GM23248 (cell line): ENCODE results near the gene NEUROG1. TPM values are rescaled to one million over a fixed set of nuclear protein-coding genes. Genes with fewer than 3 reads are reported as not detected.
"Not testable (repeated sequence)": the region's sequence is repeated elsewhere in the genome, so short reads cannot be mapped to it uniquely, and the experiment has no call there.

Experiments used
- DNase-seq: peaks from one replicate; pipeline ENCODE4 v3.0.0-alpha.2; 2015
- H2AFZ ChIP-seq: fragments of 200-600 bp; sonication (generic); 2 replicates; pipeline ENCODE4 v1.6.1; 2016; ENCODE audit warnings: antibody characterized with exemption
- H3F3A ChIP-seq: fragments of 200-600 bp; sonication (generic); 2 replicates; pipeline ENCODE4 v1.6.1; 2016; ENCODE audit warnings: mild to moderate bottlenecking, antibody characterized with exemption, mixed run types; ENCODE audit not compliant: insufficient read depth
- H3K27ac ChIP-seq: fragments of 200-600 bp; sonication (generic); 2 replicates; pipeline ENCODE4 v1.5.1; 2016; ENCODE audit warnings: mild to moderate bottlenecking
- H3K27me3 ChIP-seq: fragments of 200-600 bp; sonication (generic); replicated peaks from 2 replicates; pipeline ENCODE4 v1.6.1; 2016; ENCODE audit warnings: mild to moderate bottlenecking; ENCODE audit not compliant: insufficient read depth
- H3K36me3 ChIP-seq: fragments of 200-600 bp; sonication (generic); 2 replicates; pipeline ENCODE4 v1.6.1; 2016; ENCODE audit warnings: low read depth, mild to moderate bottlenecking
- H3K4me1 ChIP-seq: fragments of 200-600 bp; sonication (generic); 2 replicates; pipeline ENCODE4 v1.6.1; 2016; ENCODE audit warnings: mild to moderate bottlenecking; ENCODE audit not compliant: insufficient read depth
- H3K4me2 ChIP-seq: fragments of 200-600 bp; sonication (generic); one replicate; pipeline ENCODE4 v1.6.1; 2016; ENCODE audit warnings: mild to moderate bottlenecking; ENCODE audit not compliant: unreplicated experiment
- H3K4me3 ChIP-seq: fragments of 200-600 bp; sonication (generic); 2 replicates; pipeline ENCODE4 v1.5.1; 2016; ENCODE audit warnings: mild to moderate bottlenecking
- H3K79me2 ChIP-seq: fragments of 200-600 bp; sonication (generic); 2 replicates; pipeline ENCODE4 v1.6.1; 2016; ENCODE audit warnings: mild to moderate bottlenecking; ENCODE audit not compliant: insufficient read depth
- H3K9ac ChIP-seq: fragments of 200-600 bp; sonication (generic); 2 replicates; pipeline ENCODE4 v1.6.1; 2016; ENCODE audit warnings: mild to moderate bottlenecking
- H3K9me2 ChIP-seq: fragments of 200-600 bp; sonication (generic); 2 replicates; pipeline ENCODE4 v1.6.1; 2016; ENCODE audit warnings: mixed run types, mild to moderate bottlenecking, moderate library complexity; ENCODE audit not compliant: insufficient read depth
- H3K9me3 ChIP-seq: fragments of 200-600 bp; sonication (generic); one replicate; pipeline ENCODE4 v1.6.1; 2017; ENCODE audit warnings: low read depth
- H4K20me1 ChIP-seq: fragments of 200-600 bp; sonication (generic); 2 replicates; pipeline ENCODE4 v1.6.0; 2016; ENCODE audit not compliant: insufficient read depth
- EZH2 ChIP-seq: fragments of 200-600 bp; sonication (generic); IDR thresholded peaks from 2 replicates; pipeline ENCODE4 v1.6.1; 2018; ENCODE audit warnings: antibody characterized with exemption, mild to moderate bottlenecking; ENCODE audit not compliant: insufficient read depth, poor library complexity, severe bottlenecking
- EZH2phosphoT487 ChIP-seq: fragments of 200-600 bp; sonication (generic); IDR thresholded peaks from 2 replicates; pipeline ENCODE4 v1.6.1; 2018; ENCODE audit warnings: antibody characterized with exemption, moderate library complexity, mild to moderate bottlenecking, low read depth; ENCODE audit not compliant: insufficient read depth
- WGBS, 2 experiments: methylation state at CpG; one replicate each; pipeline ENCODE4 v1.1.6; 2015 to 2017; ENCODE audit warnings: low lambda C conversion rate in 2 of 2, low coverage in 1 of 2; ENCODE audit errors: missing lambda C conversion rate in 2 of 2; 5-methylcytosine and 5-hydroxymethylcytosine counted together
- in situ Hi-C: fragments of 300-500 bp; cut with MboI; formaldehyde crosslinking; loops from 2 replicates; pipeline ENCODE4 v1.15.0; 2020
- polyA plus RNA-seq: library from polyadenylated mRNA; unstranded; fragments of >200 nt; fragmentation: Nextera tagmentation; extraction: Ambion mirVana; gene quantifications from 2 replicates; pipeline ENCODE4 v1.2.1, GENCODE V29; 2016
- total RNA-seq: library from RNA; depleted of rRNA; stranded (reverse); fragments of >200 nt; shearing (Covaris generic); gene quantifications from 2 replicates; pipeline ENCODE4 v1.2.3, GENCODE V29; 2014

The NEUROG1 gene
- total and polyA plus RNA-seq, 2 experiments from 2014 or later: not detected

DNA sequence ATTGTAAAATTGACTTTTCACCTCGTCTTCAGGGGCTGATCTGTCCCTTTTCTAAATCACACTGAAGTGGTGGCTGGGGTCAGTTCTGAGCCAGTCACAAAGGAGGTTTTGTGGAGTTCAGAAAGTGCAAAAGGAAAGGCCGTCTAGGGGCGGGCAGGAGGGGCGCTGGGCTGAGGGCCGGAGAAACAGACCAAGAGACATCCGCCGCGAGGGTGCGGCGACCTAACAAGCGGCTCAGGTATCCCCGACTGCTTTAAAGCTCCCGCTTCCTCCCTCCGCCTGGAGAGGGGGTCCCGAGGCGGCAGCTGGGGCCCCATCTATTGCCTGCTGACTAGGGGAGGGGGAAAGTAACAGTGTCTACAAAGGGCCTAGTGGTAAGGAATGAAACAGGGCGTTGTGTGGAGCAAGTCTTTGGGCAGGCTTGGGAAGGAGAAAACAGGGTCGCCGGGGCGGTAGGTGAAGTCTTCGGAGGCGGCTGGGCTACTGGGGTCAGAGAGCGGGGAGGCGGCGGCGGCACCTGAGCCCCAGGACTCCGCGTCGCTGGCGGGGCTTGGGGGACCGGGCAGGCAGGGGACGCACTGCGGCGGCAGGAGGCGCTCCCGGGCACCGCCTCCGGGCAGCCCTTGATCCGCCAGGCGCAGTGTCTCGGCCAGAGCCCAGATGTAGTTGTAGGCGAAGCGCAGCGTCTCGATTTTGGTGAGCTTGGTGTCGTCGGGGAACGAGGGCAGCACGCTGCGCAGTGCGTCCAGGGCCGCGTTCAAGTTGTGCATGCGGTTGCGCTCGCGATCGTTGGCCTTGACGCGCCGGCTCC is 950 bp downstream of the NEUROG1 start:
- no peaks in the 10 kb centered on the region for H4K20me1 ChIP-seq
- peaks cover 85% of the 10 kb centered on the region for H3K27me3 ChIP-seq

DNA sequence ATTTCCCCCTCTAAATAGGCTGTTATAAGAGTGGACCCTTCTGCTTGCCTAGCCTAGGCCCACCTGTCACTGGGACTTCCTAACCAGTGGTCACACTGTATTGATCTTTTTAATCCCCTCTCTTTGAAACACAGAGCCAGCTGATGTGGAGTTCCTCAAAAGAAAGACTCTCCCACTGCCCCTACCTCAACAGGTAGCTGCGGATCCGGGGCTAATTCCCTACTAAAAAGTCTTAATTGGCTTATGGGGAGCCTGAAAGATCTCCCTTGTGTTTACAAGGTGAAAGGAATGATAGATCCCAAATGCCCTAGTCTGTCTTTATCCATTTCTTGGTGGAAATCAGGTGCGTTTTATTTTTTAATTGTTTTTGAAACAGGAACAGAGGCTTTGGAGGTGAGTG is 2.0 kb downstream of the NEUROG1 start:
- Histone ChIP-seq H3F3A (no peaks in the 10 kb centered on the region), H3K9ac (no peak overlapping the region), H3K36me3 (no peaks in the 10 kb centered on the region), H3K9me3 (no peaks in the 10 kb centered on the region), H3K79me2 (no peaks in the 10 kb centered on the region), H3K9me2 (no peaks in the 10 kb centered on the region), H3K27me3 (peaks cover 86% of the 10 kb centered on the region), H3K4me1 (no peaks in the 10 kb centered on the region), H3K27ac (no peak overlapping the region), H3K4me3 (no peak overlapping the region), H4K20me1 (no peaks in the 10 kb centered on the region), H3K4me2 (no peak overlapping the region), H2AFZ (no peak overlapping the region)
- TF ChIP-seq EZH2 (no peak), EZH2phosphoT487 (no peak)
- no peak for DNase-seq
- WGBS, 2 experiments: 81 to 90% methylated on average over 3 of the region's 3 CpGs
- in situ Hi-C loops: no loop called here

More for the DNA sequence above, 950 bp downstream of the NEUROG1 start:
- Histone ChIP-seq H2AFZ (no peak overlapping the region), H3K9me3 (no peaks in the 10 kb centered on the region), H3K36me3 (no peaks in the 10 kb centered on the region), H3F3A (no peaks in the 10 kb centered on the region), H3K9ac (no peak overlapping the region), H3K79me2 (no peaks in the 10 kb centered on the region), H3K9me2 (no peaks in the 10 kb centered on the region), H3K4me2 (no peak overlapping the region), H3K4me3 (no peak overlapping the region), H3K4me1 (no peaks in the 10 kb centered on the region), H3K27ac (no peak overlapping the region)
- no peak for TF ChIP-seq EZH2
- TF ChIP-seq EZH2phosphoT487: no peak
- 22 to 24% methylated on average over 47 to 59 of the region's 61 CpGs for WGBS, 2 experiments
- in situ Hi-C loops: no loop called here
- DNase-seq: peak; percentile 16

DNA sequence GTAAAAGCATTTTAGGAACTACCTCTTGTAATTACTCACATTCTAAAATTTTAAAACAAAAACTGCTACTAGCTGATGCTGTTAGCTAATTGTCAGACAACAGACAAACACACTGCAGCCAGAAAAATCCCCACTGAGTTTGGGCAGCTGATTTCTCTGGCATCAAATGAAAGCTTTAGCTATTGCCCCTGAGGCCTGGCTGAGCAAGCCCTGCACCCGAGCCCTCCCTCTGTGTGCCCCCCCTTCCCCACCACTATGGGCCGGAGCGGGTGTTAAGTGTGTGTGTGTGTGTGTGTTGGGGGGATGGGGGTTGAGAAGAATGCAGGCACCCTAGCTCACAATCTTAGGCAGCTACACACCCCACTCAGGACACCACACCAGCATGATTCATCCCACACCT is 2.4 kb downstream of the NEUROG1 start:
- no peaks in the 10 kb centered on the region for H3F3A ChIP-seq
- DNase-seq: no peak
- H3K9ac ChIP-seq: no peak overlapping the region
- peaks cover 84% of the 10 kb centered on the region for H3K27me3 ChIP-seq
- no peak overlapping the region for H3K27ac ChIP-seq
- in situ Hi-C loops: no loop called here
- H3K9me2 ChIP-seq: no peaks in the 10 kb centered on the region
- no peaks in the 10 kb centered on the region for H3K79me2 ChIP-seq
- no peaks in the 10 kb centered on the region for H4K20me1 ChIP-seq
- TF ChIP-seq EZH2: no peak
- no peak for TF ChIP-seq EZH2phosphoT487
- H3K9me3 ChIP-seq: no peaks in the 10 kb centered on the region
- H3K4me1 ChIP-seq: no peaks in the 10 kb centered on the region
- no peak overlapping the region for H3K4me3 ChIP-seq
- H3K4me2 ChIP-seq: no peak overlapping the region
- no peak overlapping the region for H2AFZ ChIP-seq
- H3K36me3 ChIP-seq: no peaks in the 10 kb centered on the region
- 71 to 92% methylated on average over 2 to 3 of the region's 3 CpGs for WGBS, 2 experiments

DNA sequence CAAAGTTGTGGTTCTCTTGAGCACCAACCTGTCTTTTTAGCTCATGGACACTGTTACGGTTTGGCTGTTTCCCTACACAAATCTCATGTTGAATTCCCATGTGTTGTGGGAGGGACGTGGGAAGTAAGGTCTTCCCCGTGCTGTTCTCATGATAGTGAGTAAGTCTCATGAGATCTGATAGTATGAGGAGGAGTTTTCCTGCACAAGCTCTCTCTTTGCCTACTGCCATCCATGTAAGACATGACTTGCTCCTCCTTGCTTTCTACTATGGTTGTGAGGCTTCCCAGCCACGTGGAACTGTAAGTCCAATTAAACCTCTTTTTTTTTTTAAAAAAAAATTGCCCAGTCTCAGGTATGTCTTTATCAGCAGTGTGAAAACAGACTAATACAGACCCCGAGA is 6.2 kb downstream of the NEUROG1 start:
- H3K9me3 ChIP-seq, H3F3A ChIP-seq, H3K4me2 ChIP-seq, H4K20me1 ChIP-seq, H3K4me1 ChIP-seq, H3K27ac ChIP-seq, H3K4me3 ChIP-seq, H3K9me2 ChIP-seq, H2AFZ ChIP-seq, in situ Hi-C loops, H3K36me3 ChIP-seq, H3K79me2 ChIP-seq, DNase-seq, H3K9ac ChIP-seq: not testable (repeated sequence)
- peaks cover 67% of the 10 kb centered on the region for H3K27me3 ChIP-seq
- WGBS, 2 experiments: 19 to 25% methylated on average over 5 of the region's 5 CpGs

DNA sequence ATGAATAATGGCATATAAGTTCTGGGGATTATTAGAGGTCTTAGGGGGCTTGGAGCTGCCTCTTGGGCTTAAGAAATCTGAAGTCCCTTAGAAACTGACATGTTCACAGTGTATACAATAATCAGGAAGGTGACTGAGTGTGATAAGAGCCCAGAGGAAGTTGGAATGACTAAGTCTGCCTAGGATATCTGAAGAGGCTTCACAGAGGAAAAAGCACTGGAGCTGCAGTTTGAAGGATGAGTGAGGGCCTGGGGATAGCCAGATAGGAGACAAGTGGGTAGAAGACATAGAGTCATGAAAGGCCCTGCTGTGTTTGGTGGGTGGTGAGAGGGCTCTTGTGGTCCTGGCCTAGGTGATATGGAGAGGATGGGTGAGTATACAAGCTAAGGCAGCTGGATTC is 8.8 kb downstream of the NEUROG1 start:
- H3K4me3 ChIP-seq: no peak overlapping the region
- H4K20me1 ChIP-seq: no peaks in the 10 kb centered on the region
- TF ChIP-seq EZH2: no peak
- TF ChIP-seq EZH2phosphoT487: no peak
- no peaks in the 10 kb centered on the region for H3K36me3 ChIP-seq
- no peaks in the 10 kb centered on the region for H3K4me1 ChIP-seq
- H3K27ac ChIP-seq: no peak overlapping the region
- H3K9me2 ChIP-seq: no peaks in the 10 kb centered on the region
- H3K27me3 ChIP-seq: peaks cover 50% of the 10 kb centered on the region
- H3K9ac ChIP-seq: no peak overlapping the region
- H3F3A ChIP-seq: no peaks in the 10 kb centered on the region
- in situ Hi-C loops: no loop called here
- H2AFZ ChIP-seq: no peak overlapping the region
- no peaks in the 10 kb centered on the region for H3K9me3 ChIP-seq
- no peak for DNase-seq
- no peaks in the 10 kb centered on the region for H3K79me2 ChIP-seq
- no peak overlapping the region for H3K4me2 ChIP-seq
